ENCODE results near the gene FRMPD1. TPM values are rescaled to one million over a fixed set of nuclear protein-coding genes. Genes with fewer than 3 reads are reported as not detected.
"Not testable (repeated sequence)": the region's sequence is repeated elsewhere in the genome, so short reads cannot be mapped to it uniquely, and the experiment has no call there.

The FRMPD1 gene
- total and polyA plus RNA-seq, 3 donors from 2014 or later: 15.9 to 67.3 (median 48.0) TPM

DNA sequence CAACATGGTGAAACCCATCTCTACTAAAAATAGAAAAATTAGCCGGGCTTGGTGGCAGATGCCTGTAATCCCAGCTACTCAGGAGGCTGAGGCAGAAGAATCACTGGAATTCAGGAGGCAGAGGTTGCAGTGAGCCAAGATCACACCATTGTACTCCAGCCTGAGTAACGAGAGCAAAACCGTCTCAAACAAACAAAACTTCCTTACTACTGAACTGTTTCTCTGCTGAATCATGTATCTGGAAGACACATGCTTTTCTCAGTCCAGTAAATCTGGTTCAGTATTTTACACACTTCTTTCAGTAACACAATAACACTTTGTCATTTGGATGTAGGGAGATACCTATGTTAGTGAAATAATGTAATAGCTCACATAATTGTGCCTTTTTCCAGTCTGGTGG, 110.8 kb downstream of the FRMPD1 start:
- Histone ChIP-seq H3K4me1 (no peaks in the 10 kb centered on the region), H3K36me3 (ENCODE audit: low read depth, missing control alignments) (no peaks in the 10 kb centered on the region), H3K9me3 (no peaks in the 10 kb centered on the region), H3K27ac (no peak overlapping the region), H3K27me3 (no peaks in the 10 kb centered on the region), H3K4me3 (no peak overlapping the region)
- intact Hi-C loops (cut with DNase I; ENCODE audit: low total_unique reads): no loop called here
- no peak for TF ChIP-seq POLR2A (IDR thresholded peaks at IDR 0.05)
- TF ChIP-seq, protein P1, sequence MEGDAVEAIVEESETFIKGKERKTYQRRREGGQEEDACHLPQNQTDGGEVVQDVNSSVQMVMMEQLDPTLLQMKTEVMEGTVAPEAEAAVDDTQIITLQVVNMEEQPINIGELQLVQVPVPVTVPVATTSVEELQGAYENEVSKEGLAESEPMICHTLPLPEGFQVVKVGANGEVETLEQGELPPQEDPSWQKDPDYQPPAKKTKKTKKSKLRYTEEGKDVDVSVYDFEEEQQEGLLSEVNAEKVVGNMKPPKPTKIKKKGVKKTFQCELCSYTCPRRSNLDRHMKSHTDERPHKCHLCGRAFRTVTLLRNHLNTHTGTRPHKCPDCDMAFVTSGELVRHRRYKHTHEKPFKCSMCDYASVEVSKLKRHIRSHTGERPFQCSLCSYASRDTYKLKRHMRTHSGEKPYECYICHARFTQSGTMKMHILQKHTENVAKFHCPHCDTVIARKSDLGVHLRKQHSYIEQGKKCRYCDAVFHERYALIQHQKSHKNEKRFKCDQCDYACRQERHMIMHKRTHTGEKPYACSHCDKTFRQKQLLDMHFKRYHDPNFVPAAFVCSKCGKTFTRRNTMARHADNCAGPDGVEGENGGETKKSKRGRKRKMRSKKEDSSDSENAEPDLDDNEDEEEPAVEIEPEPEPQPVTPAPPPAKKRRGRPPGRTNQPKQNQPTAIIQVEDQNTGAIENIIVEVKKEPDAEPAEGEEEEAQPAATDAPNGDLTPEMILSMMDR (IDR thresholded peaks at IDR 0.05): no peak
- 47 to 78% methylated on average over 3 of the region's 3 CpGs for WGBS, 2 donors
- no peak for DNase-seq

DNA sequence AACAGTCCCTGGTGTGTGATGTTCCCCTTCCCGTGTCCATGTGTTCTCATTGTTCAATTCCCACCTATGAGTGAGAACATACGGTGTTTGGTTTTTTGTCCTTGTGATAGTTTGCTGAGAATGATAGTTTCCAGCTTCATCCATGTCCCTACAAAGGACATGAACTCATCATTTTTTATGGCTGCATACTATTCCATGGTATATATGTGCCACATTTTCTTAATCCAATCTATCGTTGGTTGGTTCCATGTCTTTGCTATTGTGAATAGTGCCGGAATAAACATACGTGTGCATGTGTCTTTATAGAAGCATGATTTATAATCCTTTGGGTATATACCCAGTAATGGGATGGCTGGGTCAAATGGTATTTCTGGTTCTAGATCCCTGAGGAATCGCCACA, 114.5 kb downstream of the FRMPD1 start:
- H3K36me3 ChIP-seq (ENCODE audit: low read depth, missing control alignments); DNase-seq; intact Hi-C loops (cut with DNase I; ENCODE audit: low total_unique reads); H3K4me1 ChIP-seq; H3K4me3 ChIP-seq; H3K27me3 ChIP-seq; H3K27ac ChIP-seq; H3K9me3 ChIP-seq: not testable (repeated sequence)
- WGBS, 2 donors: 79 to 97% methylated on average over 4 to 6 of the region's 6 CpGs

DNA sequence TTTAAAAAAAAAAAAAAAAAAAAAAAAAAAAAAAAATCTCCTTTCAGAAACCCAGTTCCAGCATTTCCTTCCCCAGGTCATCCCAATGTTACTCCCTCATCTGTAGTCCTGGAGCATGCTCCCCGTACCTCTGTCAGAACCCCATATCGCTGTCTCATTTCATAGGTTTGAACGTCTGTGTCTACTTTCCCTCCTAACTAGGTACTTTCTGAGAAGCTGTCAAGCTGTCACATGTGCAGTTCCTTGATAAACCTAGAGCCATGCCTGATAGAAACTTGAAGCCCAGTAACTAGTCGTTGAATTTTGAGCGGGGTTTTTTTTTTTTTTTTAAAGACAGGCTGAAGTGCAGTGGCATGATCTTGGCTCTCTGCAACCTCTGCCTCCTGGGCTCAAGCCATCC, 118.6 kb downstream of the FRMPD1 start:
- intact Hi-C loops (cut with DNase I; ENCODE audit: low total_unique reads): no loop called here
- Histone ChIP-seq H3K4me3 (no peak overlapping the region), H3K4me1 (no peaks in the 10 kb centered on the region), H3K27ac (no peak overlapping the region), H3K27me3 (no peaks in the 10 kb centered on the region), H3K9me3 (no peaks in the 10 kb centered on the region), H3K36me3 (ENCODE audit: low read depth, missing control alignments) (no peaks in the 10 kb centered on the region)
- 69 to 92% methylated on average over 5 of the region's 5 CpGs for WGBS, 2 donors
- no peak for DNase-seq
- TF ChIP-seq POLR2A (IDR thresholded peaks at IDR 0.05): no peak

DNA sequence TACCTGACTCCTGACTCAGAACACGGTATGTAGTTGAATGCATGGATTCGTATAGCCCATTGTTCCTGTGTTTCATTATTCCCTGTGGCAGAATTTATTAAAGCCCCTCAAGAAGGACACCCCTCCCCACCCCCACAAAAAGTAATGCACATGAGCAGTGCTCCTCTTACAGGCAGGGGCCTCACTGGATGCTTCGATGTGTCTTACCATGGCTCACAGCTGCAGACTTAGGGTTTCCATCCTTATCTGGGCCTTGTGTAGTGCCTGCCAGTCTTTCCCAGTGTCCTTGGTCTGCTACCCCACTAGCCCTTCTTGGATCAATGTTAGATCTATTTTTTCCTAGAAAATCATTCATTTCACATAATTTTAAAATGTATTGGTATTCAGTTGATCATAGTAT, 119.2 kb downstream of the FRMPD1 start:
- TF ChIP-seq POLR2A (IDR thresholded peaks at IDR 0.05): no peak
- TF ChIP-seq, protein P1 (IDR thresholded peaks at IDR 0.05): no peak
- H3K36me3 ChIP-seq (ENCODE audit: low read depth, missing control alignments): no peaks in the 10 kb centered on the region
- no peak overlapping the region for H3K4me3 ChIP-seq
- WGBS, 2 donors: 87 to 90% methylated on average over 3 of the region's 3 CpGs
- no peaks in the 10 kb centered on the region for H3K27me3 ChIP-seq
- H3K27ac ChIP-seq: no peak overlapping the region
- intact Hi-C loops (cut with DNase I; ENCODE audit: low total_unique reads): no loop called here
- H3K9me3 ChIP-seq: no peaks in the 10 kb centered on the region
- no peak for DNase-seq
- no peaks in the 10 kb centered on the region for H3K4me1 ChIP-seq

DNA sequence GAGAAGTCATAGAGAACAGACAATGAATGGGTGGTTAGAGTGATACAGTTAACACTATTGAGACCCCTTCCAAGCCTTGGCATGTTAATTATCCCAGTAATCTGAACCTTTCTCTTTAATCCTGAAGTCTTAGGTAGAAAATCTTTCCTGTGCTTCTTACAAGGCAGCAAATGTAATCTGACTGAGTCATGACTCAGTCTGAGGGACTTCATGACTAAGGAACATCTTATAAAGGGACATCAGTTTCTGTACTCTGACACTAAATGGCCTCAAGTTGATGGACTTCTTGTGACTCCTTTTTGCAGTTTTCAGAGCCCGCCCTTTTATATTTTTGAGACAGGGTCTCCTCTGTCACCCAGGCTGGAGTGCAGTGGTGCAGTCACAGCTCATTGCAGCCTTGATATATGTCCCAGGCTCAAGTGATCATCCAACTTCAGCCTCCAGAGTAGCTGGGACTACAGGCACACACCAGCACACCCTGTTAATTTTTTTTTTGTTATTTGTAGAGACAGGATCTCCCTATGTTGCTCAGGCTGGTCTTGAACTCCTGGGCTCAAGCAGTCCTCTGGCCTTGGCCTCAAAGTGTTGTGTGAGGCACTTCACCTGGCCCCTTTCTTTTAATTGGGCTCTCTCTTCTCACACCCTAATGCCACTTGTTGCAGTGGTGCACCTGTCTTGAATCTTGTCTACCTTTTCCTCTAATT, 124.6 kb downstream of the FRMPD1 start:
- H3K4me3 ChIP-seq: no peak overlapping the region
- DNase-seq: no peak
- WGBS, 2 donors: 94 to 100% methylated on average over 1 of the region's 1 CpG
- TF ChIP-seq, protein P1 (IDR thresholded peaks at IDR 0.05): no peak
- TF ChIP-seq POLR2A (IDR thresholded peaks at IDR 0.05): no peak
- H3K4me1 ChIP-seq: no peaks in the 10 kb centered on the region
- no peaks in the 10 kb centered on the region for H3K27me3 ChIP-seq
- H3K9me3 ChIP-seq: no peaks in the 10 kb centered on the region
- no peaks in the 10 kb centered on the region for H3K36me3 ChIP-seq (ENCODE audit: low read depth, missing control alignments)
- intact Hi-C loops (cut with DNase I; ENCODE audit: low total_unique reads): no loop called here
- H3K27ac ChIP-seq: no peak overlapping the region

DNA sequence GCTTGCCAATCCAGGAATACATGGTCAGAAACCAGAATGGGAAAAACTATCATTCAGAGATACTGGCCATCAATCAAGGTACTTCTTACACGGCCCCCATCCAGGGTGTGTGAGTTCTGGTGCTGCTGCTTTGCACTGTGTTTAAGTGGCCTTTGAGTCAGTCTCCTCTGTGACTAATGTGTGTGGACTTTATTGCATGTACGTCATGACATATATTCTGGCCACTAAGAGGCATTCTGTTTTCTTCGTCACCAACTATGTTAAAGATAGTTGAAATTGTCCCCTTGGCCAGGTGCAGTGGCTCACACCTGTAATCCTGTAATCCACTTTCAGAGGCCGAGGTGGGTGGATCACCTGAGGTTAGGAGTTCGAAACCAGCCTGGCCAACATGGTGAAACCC, 125.6 kb downstream of the FRMPD1 start:
- no peaks in the 10 kb centered on the region for H3K27me3 ChIP-seq
- H3K36me3 ChIP-seq (ENCODE audit: low read depth, missing control alignments): no peaks in the 10 kb centered on the region
- no peaks in the 10 kb centered on the region for H3K9me3 ChIP-seq
- WGBS, 2 donors: 88 to 89% methylated on average over 5 of the region's 5 CpGs
- intact Hi-C loops (cut with DNase I; ENCODE audit: low total_unique reads): no loop called here
- no peaks in the 10 kb centered on the region for H3K4me1 ChIP-seq
- H3K27ac ChIP-seq: no peak overlapping the region
- no peak overlapping the region for H3K4me3 ChIP-seq
- TF ChIP-seq POLR2A (IDR thresholded peaks at IDR 0.05): no peak
- TF ChIP-seq, protein P1 (IDR thresholded peaks at IDR 0.05): no peak
- no peak for DNase-seq
